ENCODE measurements around the gene ETV6. TPM values are rescaled to one million over a fixed set of nuclear protein-coding genes. Genes with fewer than 3 reads are reported as not detected.
A peak's percentile ranks its signal among the peaks of the same experiment; 100 is the strongest.

The ETV6 gene
- total RNA-seq, 3 donors from 2014 or later = 17.8 to 58.7 (median 45.2) TPM

DNA sequence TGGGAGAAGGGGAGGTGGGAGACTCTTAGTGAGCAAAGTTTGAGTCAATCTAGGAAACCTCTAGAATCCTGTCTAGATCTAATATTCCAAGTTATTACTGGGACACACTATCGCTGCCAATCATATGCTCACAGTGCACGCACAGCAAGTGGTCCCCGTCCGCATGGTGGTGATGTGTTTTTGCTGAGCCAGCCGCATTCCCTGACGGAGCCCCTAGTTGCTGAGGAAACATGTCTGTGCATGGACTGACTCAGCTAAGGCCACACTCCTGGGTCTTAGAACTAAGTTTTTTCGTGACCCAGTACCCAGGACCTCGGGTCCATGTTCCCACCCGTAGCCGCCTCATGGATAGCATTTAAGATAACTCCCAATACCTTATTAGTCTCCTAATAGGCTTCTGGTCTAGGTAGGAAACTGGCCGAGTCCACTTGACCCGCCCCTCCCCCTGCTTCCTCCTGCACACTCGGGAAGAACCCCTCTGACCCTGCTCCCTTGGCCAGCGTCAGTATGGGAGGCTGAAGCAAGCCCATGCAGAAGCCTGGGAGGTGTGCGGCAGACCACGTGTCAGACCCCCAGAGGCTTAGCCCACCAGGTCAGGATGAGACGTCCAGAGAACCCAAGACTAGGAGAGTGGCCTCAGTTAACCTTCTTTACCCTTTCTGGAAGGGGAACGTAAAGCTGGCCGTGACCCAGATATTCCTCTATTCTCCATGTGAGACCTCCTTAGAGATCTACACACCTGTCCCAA, 200.5 kb downstream of the ETV6 start:
- no peak overlapping the region for H3K27ac ChIP-seq
- no peak overlapping the region for H3K4me3 ChIP-seq
- H3K9me3 ChIP-seq = no peaks in the 10 kb centered on the region
- intact Hi-C loops (cut with DNase I; ENCODE audit: low total_unique reads) = no loop called here
- H3K27me3 ChIP-seq = no peaks in the 10 kb centered on the region
- TF ChIP-seq, protein P1, sequence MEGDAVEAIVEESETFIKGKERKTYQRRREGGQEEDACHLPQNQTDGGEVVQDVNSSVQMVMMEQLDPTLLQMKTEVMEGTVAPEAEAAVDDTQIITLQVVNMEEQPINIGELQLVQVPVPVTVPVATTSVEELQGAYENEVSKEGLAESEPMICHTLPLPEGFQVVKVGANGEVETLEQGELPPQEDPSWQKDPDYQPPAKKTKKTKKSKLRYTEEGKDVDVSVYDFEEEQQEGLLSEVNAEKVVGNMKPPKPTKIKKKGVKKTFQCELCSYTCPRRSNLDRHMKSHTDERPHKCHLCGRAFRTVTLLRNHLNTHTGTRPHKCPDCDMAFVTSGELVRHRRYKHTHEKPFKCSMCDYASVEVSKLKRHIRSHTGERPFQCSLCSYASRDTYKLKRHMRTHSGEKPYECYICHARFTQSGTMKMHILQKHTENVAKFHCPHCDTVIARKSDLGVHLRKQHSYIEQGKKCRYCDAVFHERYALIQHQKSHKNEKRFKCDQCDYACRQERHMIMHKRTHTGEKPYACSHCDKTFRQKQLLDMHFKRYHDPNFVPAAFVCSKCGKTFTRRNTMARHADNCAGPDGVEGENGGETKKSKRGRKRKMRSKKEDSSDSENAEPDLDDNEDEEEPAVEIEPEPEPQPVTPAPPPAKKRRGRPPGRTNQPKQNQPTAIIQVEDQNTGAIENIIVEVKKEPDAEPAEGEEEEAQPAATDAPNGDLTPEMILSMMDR (IDR thresholded peaks at IDR 0.05) = no peak
- TF ChIP-seq POLR2A (IDR thresholded peaks at IDR 0.05) (no peak), POLR2AphosphoS5 (IDR thresholded peaks at IDR 0.05) (no peak)
- no peak for DNase-seq (ENCODE audit: low spot score in 2 of 2)
- H3K4me1 ChIP-seq = no peaks in the 10 kb centered on the region
- H3K36me3 ChIP-seq = no peaks in the 10 kb centered on the region

DNA sequence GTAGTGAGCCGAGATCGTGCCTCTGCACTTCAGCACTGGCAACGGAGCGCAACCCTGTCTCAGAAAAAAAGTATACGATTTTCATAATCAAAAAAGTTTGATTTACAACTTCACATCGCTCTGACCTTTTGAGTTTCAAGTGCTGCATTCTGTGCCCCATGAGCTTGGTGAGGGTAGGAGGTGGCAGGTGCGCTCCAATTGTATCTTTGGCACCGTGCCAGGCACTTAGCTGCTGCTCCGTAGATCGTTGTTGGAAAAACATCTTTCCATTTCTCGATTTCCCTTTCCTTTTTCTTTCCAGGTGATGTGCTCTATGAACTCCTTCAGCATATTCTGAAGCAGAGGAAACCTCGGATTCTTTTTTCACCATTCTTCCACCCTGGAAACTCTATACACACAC, 203.7 kb downstream of the ETV6 start:
- DNase-seq (ENCODE audit: low spot score in 2 of 2) = no peak
- TF ChIP-seq POLR2A (IDR thresholded peaks at IDR 0.05) (no peak), POLR2AphosphoS5 (IDR thresholded peaks at IDR 0.05) (no peak)
- TF ChIP-seq, protein P1 (IDR thresholded peaks at IDR 0.05) = no peak
- H3K27ac ChIP-seq = no peak overlapping the region
- H3K4me1 ChIP-seq = no peaks in the 10 kb centered on the region
- no peaks in the 10 kb centered on the region for H3K27me3 ChIP-seq
- H3K9me3 ChIP-seq = no peaks in the 10 kb centered on the region
- intact Hi-C loops (cut with DNase I; ENCODE audit: low total_unique reads) = no loop called here
- no peaks in the 10 kb centered on the region for H3K36me3 ChIP-seq
- no peak overlapping the region for H3K4me3 ChIP-seq

DNA sequence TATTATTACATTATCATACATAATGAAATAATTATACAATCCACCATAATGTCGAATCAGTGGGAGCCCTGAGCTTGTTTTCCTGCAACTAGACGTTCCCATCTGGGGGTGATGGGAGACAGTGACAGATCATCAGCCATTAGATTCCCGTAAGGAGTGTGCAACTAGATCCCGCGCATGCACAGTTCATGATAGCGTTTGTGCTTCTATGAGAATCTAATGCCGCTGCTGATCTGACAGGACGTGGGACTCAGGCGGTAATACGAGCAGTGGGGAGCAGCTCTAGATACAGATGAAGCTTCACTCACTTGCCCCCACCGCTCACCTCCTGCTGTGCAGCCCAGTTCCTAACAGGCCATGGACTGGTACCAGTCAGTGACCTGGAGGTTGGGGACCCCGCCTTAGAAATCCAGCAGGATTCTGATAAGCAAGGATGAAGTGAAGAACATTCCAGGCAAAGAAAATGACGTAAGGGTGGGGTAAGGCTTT, 204.6 kb downstream of the ETV6 start:
- TF ChIP-seq, protein P1 (IDR thresholded peaks at IDR 0.05) = no peak
- no peak for TF ChIP-seq POLR2AphosphoS5 (IDR thresholded peaks at IDR 0.05)
- TF ChIP-seq POLR2A (IDR thresholded peaks at IDR 0.05) = no peak
- no peak for DNase-seq (ENCODE audit: low spot score in 2 of 2)

DNA sequence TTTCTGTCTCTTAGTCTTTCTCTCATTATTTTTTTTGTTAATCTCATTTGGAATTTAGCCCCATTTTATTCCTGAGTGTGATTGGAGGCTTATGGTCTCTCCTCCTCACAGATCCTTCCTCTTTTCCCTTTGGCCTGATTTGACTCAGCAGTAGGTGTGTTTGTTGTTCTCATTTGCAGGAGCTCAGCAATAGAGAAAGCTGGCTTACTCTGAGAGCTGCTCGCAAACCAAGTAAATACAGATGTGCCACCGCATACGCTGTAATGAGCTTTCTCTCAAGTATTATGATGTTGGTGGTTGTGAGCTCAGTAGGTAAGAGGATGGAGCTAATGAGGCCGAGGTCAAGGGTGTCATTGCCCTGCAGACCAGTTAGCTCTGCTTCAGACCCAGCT, 206.5 kb downstream of the ETV6 start:
- intact Hi-C loops (cut with DNase I; ENCODE audit: low total_unique reads) = no loop called here
- no peak overlapping the region for H3K4me3 ChIP-seq

More for the DNA sequence above, 204.6 kb downstream of the ETV6 start:
- no peaks in the 10 kb centered on the region for H3K27me3 ChIP-seq
- intact Hi-C loops (cut with DNase I; ENCODE audit: low total_unique reads) = no loop called here
- no peaks in the 10 kb centered on the region for H3K9me3 ChIP-seq
- H3K4me1 ChIP-seq = no peaks in the 10 kb centered on the region
- no peak overlapping the region for H3K27ac ChIP-seq
- H3K36me3 ChIP-seq = no peaks in the 10 kb centered on the region
- H3K4me3 ChIP-seq = no peak overlapping the region

DNA sequence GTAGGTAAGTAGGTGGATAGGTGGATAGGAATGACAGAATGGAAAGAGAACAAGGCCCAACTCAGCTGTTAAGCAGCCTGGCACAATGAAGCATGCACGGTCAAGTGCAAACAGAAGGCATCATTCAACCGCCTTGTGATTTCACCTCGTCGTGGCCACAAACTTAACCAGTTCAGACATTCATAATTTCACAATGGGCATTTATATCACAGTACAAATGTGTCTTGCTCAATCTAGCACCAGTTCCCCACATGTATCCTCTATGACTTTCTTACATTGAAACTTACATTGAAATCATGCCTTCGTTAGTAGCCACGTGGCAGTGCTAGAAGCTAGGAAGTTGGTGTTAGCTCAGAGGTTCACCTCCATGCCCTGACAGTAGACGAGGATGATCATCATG, 207.5 kb downstream of the ETV6 start:
- intact Hi-C loops (cut with DNase I; ENCODE audit: low total_unique reads) = no loop called here
- Histone ChIP-seq H3K4me1 (peaks cover 0 to 2% of the 10 kb centered on the region in 2 donors), H3K36me3 (no peaks in the 10 kb centered on the region), H3K4me3 (no peak overlapping the region), H3K27ac (peak overlapping the region in 1 of 2 donors; percentile 63), H3K27me3 (no peaks in the 10 kb centered on the region), H3K9me3 (no peaks in the 10 kb centered on the region)
- DNase-seq (ENCODE audit: low spot score in 2 of 2) = peak in 1 of 2 donors; percentile 40
- peak in 1 of 3 donors; percentile 64 for TF ChIP-seq POLR2AphosphoS5 (IDR thresholded peaks at IDR 0.05)
- no peak for TF ChIP-seq POLR2A (IDR thresholded peaks at IDR 0.05)

More for the DNA sequence above, 206.5 kb downstream of the ETV6 start:
- no peaks in the 10 kb centered on the region for H3K27me3 ChIP-seq
- H3K36me3 ChIP-seq = no peaks in the 10 kb centered on the region
- TF ChIP-seq POLR2AphosphoS5 (IDR thresholded peaks at IDR 0.05) = no peak
- TF ChIP-seq, protein P1 (IDR thresholded peaks at IDR 0.05) = no peak
- no peak for TF ChIP-seq POLR2A (IDR thresholded peaks at IDR 0.05)
- H3K9me3 ChIP-seq = no peaks in the 10 kb centered on the region
- peak overlapping the region; percentile 7 to 63 for H3K27ac ChIP-seq
- H3K4me1 ChIP-seq = peaks cover 0 to under 1% of the 10 kb centered on the region in 2 donors
- no peak for DNase-seq (ENCODE audit: low spot score in 2 of 2)
